Fibroblast of lung (primary cell): ENCODE data around the gene CYB561.

Experiments used
- EZH2 ChIP-seq: IDR thresholded peaks from 2 replicates; pipeline ENCODE4 v1.5.1; 2012; ENCODE audit warnings: low read length, control low read depth, mild to moderate bottlenecking; ENCODE audit errors: missing control alignments
- TF ChIP-seq, protein P1 (sequence below), 2 donors: IDR thresholded peaks in 1 of 2; conservative IDR thresholded peaks in 1 of 2; 1 replicate in 1 of 2; 2 replicates in 1 of 2; pipeline ENCODE4 v1.5.1; 2011 to 2012; ENCODE audit warnings: low read length in 2 of 2, control low read depth in 1 of 2, inconsistent platforms in 1 of 2, low read depth in 1 of 2, mild to moderate bottlenecking in 1 of 2

DNA sequence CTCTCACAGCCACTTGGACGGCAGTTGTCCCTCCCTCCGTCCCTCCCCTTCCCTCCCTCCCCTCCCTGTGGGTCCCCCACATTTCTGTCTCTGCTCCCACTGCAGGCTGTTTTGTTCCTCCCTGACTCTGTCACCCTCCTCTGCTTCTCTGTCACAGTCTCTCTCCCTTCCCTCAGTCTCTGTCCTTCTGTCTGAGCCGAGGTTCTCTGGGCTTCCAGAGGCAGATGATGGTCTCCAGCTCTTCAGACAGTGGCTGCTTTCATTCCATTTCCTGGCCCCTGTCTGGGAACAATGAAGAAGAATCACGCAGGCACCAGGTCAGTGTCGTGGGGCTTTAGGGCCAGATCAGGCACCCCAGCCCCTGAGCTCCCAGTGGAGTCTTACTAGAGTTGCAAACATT lies 8.8 kb upstream of the CYB561 start:
- TF ChIP-seq, protein P1, sequence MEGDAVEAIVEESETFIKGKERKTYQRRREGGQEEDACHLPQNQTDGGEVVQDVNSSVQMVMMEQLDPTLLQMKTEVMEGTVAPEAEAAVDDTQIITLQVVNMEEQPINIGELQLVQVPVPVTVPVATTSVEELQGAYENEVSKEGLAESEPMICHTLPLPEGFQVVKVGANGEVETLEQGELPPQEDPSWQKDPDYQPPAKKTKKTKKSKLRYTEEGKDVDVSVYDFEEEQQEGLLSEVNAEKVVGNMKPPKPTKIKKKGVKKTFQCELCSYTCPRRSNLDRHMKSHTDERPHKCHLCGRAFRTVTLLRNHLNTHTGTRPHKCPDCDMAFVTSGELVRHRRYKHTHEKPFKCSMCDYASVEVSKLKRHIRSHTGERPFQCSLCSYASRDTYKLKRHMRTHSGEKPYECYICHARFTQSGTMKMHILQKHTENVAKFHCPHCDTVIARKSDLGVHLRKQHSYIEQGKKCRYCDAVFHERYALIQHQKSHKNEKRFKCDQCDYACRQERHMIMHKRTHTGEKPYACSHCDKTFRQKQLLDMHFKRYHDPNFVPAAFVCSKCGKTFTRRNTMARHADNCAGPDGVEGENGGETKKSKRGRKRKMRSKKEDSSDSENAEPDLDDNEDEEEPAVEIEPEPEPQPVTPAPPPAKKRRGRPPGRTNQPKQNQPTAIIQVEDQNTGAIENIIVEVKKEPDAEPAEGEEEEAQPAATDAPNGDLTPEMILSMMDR (conservative IDR thresholded peaks at IDR 0.05 in 1 of 2, IDR thresholded peaks at IDR 0.05 in 1 of 2; ENCODE audit: low read depth in 1 of 2, low read length in 2 of 2), result no peak
- TF ChIP-seq EZH2, result no peak
